ENCODE data around the gene C10orf95. TPM values are rescaled to one million over a fixed set of nuclear protein-coding genes. Genes with fewer than 3 reads are reported as not detected.

Gene C10orf95
- total and polyA plus RNA-seq, 9 donors, result 0.11 to 22.3 (median 0.56) TPM; not detected in 3

DNA sequence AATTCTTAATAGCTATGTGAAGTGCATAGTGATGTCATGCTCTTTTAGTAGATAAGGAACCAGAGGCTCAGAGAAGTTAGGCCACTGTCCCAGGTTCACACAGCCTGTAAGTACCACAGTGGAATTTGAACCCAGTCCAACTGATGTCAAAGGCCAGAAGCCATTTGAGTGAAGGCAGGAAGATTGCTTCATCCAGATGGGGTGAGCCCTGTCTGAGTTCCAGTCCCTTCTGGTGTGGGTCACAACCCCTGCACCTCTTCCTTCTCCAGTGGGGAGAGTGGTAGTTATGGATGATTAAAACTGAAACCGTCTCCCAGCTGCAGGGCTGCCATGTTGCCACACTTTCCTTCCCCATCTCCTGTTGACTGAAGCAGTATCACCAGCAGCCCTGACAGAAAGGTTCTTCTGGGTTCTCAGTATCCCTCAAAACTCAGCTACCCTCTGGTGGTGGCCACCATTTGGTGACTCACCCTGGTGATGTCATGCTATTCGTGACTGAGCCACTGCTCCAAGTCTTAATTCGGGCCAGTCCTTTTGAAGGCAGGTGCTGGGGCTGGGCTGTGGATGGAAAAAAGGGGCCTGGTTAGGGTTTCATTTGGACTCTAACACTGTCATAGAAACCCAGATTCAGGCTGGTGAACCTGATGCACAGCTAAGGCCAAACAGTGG is 1.5 kb upstream of the C10orf95 start:
- Histone ChIP-seq H3K4me3 (no peak overlapping the region), H3K27ac (no peak overlapping the region), H3K27me3 (no peaks in the 10 kb centered on the region), H3K9me3 (no peaks in the 10 kb centered on the region), H3K4me1 (ENCODE audit: insufficient read depth) (peaks cover 2% of the 10 kb centered on the region), H3K36me3 (no peaks in the 10 kb centered on the region)
- TF ChIP-seq, protein P1, sequence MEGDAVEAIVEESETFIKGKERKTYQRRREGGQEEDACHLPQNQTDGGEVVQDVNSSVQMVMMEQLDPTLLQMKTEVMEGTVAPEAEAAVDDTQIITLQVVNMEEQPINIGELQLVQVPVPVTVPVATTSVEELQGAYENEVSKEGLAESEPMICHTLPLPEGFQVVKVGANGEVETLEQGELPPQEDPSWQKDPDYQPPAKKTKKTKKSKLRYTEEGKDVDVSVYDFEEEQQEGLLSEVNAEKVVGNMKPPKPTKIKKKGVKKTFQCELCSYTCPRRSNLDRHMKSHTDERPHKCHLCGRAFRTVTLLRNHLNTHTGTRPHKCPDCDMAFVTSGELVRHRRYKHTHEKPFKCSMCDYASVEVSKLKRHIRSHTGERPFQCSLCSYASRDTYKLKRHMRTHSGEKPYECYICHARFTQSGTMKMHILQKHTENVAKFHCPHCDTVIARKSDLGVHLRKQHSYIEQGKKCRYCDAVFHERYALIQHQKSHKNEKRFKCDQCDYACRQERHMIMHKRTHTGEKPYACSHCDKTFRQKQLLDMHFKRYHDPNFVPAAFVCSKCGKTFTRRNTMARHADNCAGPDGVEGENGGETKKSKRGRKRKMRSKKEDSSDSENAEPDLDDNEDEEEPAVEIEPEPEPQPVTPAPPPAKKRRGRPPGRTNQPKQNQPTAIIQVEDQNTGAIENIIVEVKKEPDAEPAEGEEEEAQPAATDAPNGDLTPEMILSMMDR (IDR thresholded peaks at IDR 0.05), result no peak
- no peak for TF ChIP-seq EP300 (IDR thresholded peaks at IDR 0.05)
- TF ChIP-seq POLR2A (IDR thresholded peaks at IDR 0.05), result no peak
- intact Hi-C loops (cut with DNase I), result no loop called here
- WGBS, 3 donors, result 57 to 71% (median 67%) methylated on average over 3 of the region's 3 CpGs
- no peak for DNase-seq

DNA sequence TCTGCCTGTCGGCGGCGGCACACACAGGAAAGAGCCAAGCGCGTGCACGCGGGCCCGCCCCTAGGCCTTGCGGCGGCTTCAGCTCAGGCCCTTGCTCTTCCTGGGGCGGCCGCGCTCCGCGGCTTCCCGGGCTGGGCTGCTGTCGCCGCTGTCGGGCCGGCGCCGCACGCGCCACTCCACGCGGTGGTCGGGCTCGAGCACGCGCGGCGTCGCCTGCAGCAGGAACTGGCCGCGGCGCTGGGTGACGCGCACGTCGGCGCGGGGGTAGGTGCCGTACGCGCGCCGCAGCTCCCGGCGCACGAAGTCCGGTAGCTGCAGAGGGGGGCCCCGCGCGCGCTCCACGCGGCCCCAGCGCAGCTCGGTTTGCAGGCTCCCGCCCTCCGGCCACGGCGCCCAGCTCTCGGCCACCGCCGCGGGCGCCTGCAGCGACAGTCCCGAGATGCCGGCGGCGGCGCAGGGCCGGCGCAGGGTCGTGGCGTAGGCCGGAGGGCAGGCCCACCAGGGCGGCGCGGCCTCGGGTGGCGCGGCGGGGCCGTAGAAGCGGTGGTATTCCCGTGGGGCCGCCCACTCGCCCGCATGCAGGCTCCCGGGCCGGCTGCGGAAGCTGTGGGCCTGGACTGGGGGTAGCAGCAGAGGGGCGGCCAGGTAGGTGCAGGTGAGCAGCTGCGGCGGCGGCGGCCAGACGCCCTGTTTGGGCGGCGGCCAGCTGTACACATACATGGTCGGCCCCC is 804 bp downstream of the C10orf95 start:
- Histone ChIP-seq H3K36me3 (no peaks in the 10 kb centered on the region), H3K9me3 (no peaks in the 10 kb centered on the region), H3K27ac (peak overlapping the region; percentile 47 to 92), H3K4me3 (peak overlapping the region; percentile 74), H3K4me1 (ENCODE audit: insufficient read depth) (peaks cover 2% of the 10 kb centered on the region), H3K27me3 (no peaks in the 10 kb centered on the region)
- peak; percentile 66 to 86 (median 79) for DNase-seq
- WGBS, 3 donors, result 0 to 1% (median 0%) methylated on average over 41 to 104 of the region's 104 CpGs
- intact Hi-C loops (cut with DNase I), result no loop called here
- peak; percentile 10 for TF ChIP-seq POLR2A (IDR thresholded peaks at IDR 0.05)
- no peak for TF ChIP-seq EP300 (IDR thresholded peaks at IDR 0.05)
- TF ChIP-seq, protein P1 (IDR thresholded peaks at IDR 0.05), result no peak

DNA sequence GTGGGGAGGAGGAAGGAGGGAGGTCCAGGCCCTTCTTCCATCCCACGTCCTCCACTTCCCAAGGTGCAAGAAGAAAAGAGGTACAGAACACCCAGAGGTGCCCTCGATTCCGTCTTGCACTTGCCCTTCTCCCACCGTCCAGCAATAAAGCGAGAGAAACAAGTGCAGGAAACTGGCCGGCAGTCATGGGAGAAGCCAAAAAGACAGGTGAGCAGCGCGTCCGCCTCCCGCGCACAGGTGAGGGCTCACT is 1.3 kb downstream of the C10orf95 start:
- TF ChIP-seq, protein P1 (IDR thresholded peaks at IDR 0.05), result no peak
- TF ChIP-seq POLR2A (IDR thresholded peaks at IDR 0.05), result no peak
- no peak for TF ChIP-seq EP300 (IDR thresholded peaks at IDR 0.05)
- H3K4me3 ChIP-seq, result peak overlapping the region; percentile 74
- H3K4me1 ChIP-seq (ENCODE audit: insufficient read depth), result peaks cover 2% of the 10 kb centered on the region
- no peaks in the 10 kb centered on the region for H3K9me3 ChIP-seq
- H3K27ac ChIP-seq, result peak overlapping the region; percentile 47 to 92
- intact Hi-C loops (cut with DNase I), result no loop called here
- H3K36me3 ChIP-seq, result no peaks in the 10 kb centered on the region
- 0 to 1% (median 0%) methylated on average over 11 of the region's 11 CpGs for WGBS, 3 donors
- DNase-seq, result no peak
- H3K27me3 ChIP-seq, result no peaks in the 10 kb centered on the region

DNA sequence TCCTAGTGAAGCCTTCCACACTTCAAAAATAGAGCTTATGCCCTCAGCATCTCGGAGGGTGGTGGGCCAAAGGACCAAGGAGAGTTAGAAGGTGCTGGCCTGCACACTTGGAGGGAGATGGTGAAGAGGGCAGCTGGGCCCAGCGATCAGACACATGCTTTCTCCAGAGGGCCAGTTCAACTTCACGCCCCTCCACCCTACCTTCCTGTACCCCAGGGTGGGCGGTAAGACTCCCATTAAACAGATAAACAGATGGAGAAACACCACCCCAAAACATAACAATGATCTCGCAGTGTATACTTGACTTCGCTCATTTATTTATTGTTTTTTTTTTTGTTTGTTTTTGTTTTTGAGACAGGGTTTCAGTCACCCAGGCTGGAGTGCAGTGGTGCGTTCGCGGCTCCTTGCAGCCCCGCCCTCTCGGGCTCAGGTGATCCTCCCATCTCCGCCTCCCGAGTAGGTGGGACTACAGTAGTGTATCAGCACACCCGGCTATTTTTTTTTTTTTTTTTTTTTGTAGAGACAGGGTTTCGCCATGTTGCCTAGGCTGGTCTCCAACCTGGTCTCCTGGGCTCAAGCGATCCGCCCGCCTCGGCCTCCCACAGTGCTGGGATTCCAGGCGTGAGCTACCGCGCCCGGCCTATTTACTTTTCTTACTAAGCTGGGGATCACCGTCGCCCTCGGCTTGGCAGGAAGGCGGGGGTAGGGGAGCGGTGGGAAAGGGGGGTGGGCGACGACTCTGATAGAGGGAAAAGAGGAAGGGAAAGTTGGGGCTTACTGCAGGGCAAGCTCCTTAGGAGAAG is 1.8 kb downstream of the C10orf95 start:
- DNase-seq, result peak; percentile 68 to 78 (median 75)
- Histone ChIP-seq H3K36me3 (no peaks in the 10 kb centered on the region), H3K4me1 (ENCODE audit: insufficient read depth) (peaks cover 2% of the 10 kb centered on the region), H3K27ac (peak overlapping the region; percentile 47 to 92), H3K9me3 (no peaks in the 10 kb centered on the region), H3K27me3 (no peaks in the 10 kb centered on the region), H3K4me3 (peak overlapping the region; percentile 74)
- TF ChIP-seq EP300 (IDR thresholded peaks at IDR 0.05) (no peak), POLR2A (IDR thresholded peaks at IDR 0.05) (no peak)
- TF ChIP-seq, protein P1 (IDR thresholded peaks at IDR 0.05), result no peak
- 5 to 7% (median 6%) methylated on average over 30 of the region's 30 CpGs for WGBS, 3 donors
- intact Hi-C loops (cut with DNase I), result no loop called here

Measured in ovary (tissue), 9 donors.